Adrenal gland (tissue), 12 donors: Measurements from ENCODE around the gene PRRG3. TPM values are rescaled to one million over a fixed set of nuclear protein-coding genes. Genes with fewer than 3 reads are reported as not detected.

Experiments
- DNase-seq, 7 donors: peaks; one replicate each; pipeline ENCODE4 v3.0.0-alpha.2; 2019 to 2020
- H3K27ac ChIP-seq, 5 donors: fragments of 200-600 bp; sonication (generic) in 4 of 5; 1 replicate in 3 of 5; 2 replicates in 2 of 5; pipeline versions ENCODE4 v1.5.1 to v1.8.0; 2016 to 2020; ENCODE audit warnings: mild to moderate bottlenecking in 1 of 5
- H3K27me3 ChIP-seq: fragments of 200-600 bp; 2 replicates; pipeline ENCODE4 v1.8.0; 2021
- H3K36me3 ChIP-seq, 2 donors: fragments of 200-600 bp; replicated peaks in 1 of 2; 1 replicate in 1 of 2; 2 replicates in 1 of 2; pipeline versions ENCODE4 v1.5.1 to v1.8.0; 2018 to 2022
- H3K4me1 ChIP-seq, 2 donors: fragments of 200-600 bp; replicated peaks in 1 of 2; 1 replicate in 1 of 2; 2 replicates in 1 of 2; pipeline versions ENCODE4 v1.5.1 to v1.8.0; 2018 to 2021
- H3K4me3 ChIP-seq, 4 donors: fragments of 200-600 bp; sonication (generic) in 3 of 4; one replicate each; pipeline ENCODE4 v1.5.1; 2016 to 2018
- H3K9me3 ChIP-seq, 3 donors: fragments of 200-600 bp; sonication (generic) in 1 of 3; replicated peaks in 1 of 3; 1 replicate in 2 of 3; 2 replicates in 1 of 3; pipeline versions ENCODE4 v1.5.1 to v1.8.0; 2016 to 2021
- POLR2A ChIP-seq, 2 donors: fragments of 450-650 bp; IDR thresholded peaks; one replicate each; pipeline ENCODE4 v1.6.1; 2017; ENCODE audit warnings: antibody characterized with exemption in 2 of 2, mild to moderate bottlenecking in 2 of 2, moderate library complexity in 1 of 2
- WGBS, 4 donors: extraction: QIAGEN DNeasy Blood & Tissue Kit in 2 of 4; methylation state at CpG; one replicate each; pipeline versions ENCODE4 v1.1.5 to v1.1.7; 2013 to 2017; 5-methylcytosine and 5-hydroxymethylcytosine counted together
- intact Hi-C, 2 donors: fragments of 100-400 bp; cut with DNase I; formaldehyde crosslinking; loops; one replicate each; pipeline versions ENCODE4 v1.14.1 to v1.15.0; 2022 to 2023
- polyA plus RNA-seq, 3 donors: library from polyadenylated mRNA; stranded (reverse); fragments of 200-250 nt in 2 of 3; fragments of 350-450 nt in 1 of 3; fragmentation: Illumina TruSeq in 1 of 3; extraction: RNeasy Lipid Tissue Mini Kit (QIAGEN cat#74804) in 1 of 3; gene quantifications; one replicate each; pipeline ENCODE4 v1.2.3, GENCODE V29; 2013 to 2014
- total RNA-seq, 9 donors: library from RNA; depleted of rRNA in 4 of 9; stranded (reverse); fragments of >200 nt in 4 of 9; fragments of 120-200 nt in 1 of 9; fragmentation: NEBNext Ultra II Directional in 1 of 9; extraction: Animal tissue kit (Norgen Biotek cat#: 25700) in 1 of 9; gene quantifications; one replicate each; pipeline versions ENCODE4 v1.1.0 to v1.2.4, GENCODE V29; 2013 to 2023
- TF ChIP-seq, protein P1 (sequence below), 6 experiments: fragments of 450-650 bp in 4 of 6; fragments of 200-600 bp in 2 of 6; sonication (generic) in 1 of 6; IDR thresholded peaks; 1 replicate in 5 of 6; 2 replicates in 1 of 6; pipeline versions ENCODE4 v1.5.1 to v1.8.0; 2016 to 2021; ENCODE audit warnings: antibody characterized with exemption in 6 of 6, mild to moderate bottlenecking in 2 of 6, moderate library complexity in 1 of 6
- donor health status: healthy with polysubstance abuse.
- donor health status: Bipolar disorder and iron deficiency.
- donor health status: DM: yes; HTN: yes; CAD: no.
- donor health status: DM: no; HTN: no; CAD: no.
- donor health status: DM: no; HTN: no; CAD: no.
- donor health status: DM: yes; HTN: yes; CAD: no.

The PRRG3 gene
- total and polyA plus RNA-seq, 12 donors = under 0.01 to 8.7 (median 0.26) TPM; not detected in 1

DNA sequence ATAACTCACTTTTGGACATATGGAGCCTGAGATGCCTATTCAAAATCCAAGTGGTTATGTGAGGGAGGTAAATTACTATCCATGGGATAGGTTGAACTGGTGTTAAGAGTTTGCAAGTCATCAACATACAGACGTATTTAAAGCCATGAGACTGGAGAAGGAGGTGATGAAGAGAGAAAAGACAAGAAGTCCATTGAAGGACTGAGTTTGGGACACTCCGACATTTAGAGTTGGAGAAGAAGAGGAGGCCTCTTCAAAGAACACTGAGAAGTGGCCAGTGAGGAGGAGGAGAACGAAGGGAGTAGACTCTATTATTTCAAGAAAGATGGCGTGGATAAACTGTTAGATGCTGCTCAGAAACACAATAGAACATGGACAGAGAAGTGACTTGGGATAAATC lies 39.2 kb downstream of the PRRG3 start, which contains the start of gene CNGA2:
Gene CNGA2 (plus strand): TSS at position 301 of the 400 bp plus-strand sequence. CDS start 3,738 bp downstream, outside the sequence.
- TF ChIP-seq POLR2A (IDR thresholded peaks at IDR 0.05) = no peak
- TF ChIP-seq, protein P1, sequence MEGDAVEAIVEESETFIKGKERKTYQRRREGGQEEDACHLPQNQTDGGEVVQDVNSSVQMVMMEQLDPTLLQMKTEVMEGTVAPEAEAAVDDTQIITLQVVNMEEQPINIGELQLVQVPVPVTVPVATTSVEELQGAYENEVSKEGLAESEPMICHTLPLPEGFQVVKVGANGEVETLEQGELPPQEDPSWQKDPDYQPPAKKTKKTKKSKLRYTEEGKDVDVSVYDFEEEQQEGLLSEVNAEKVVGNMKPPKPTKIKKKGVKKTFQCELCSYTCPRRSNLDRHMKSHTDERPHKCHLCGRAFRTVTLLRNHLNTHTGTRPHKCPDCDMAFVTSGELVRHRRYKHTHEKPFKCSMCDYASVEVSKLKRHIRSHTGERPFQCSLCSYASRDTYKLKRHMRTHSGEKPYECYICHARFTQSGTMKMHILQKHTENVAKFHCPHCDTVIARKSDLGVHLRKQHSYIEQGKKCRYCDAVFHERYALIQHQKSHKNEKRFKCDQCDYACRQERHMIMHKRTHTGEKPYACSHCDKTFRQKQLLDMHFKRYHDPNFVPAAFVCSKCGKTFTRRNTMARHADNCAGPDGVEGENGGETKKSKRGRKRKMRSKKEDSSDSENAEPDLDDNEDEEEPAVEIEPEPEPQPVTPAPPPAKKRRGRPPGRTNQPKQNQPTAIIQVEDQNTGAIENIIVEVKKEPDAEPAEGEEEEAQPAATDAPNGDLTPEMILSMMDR (IDR thresholded peaks at IDR 0.05) = no peak
- H3K36me3 ChIP-seq = no peaks in the 10 kb centered on the region
- no peak within 1 kb of the TSS for H3K4me3 ChIP-seq
- H3K27ac ChIP-seq = no peak within 1 kb of the TSS
- no peaks in the 10 kb centered on the region for H3K27me3 ChIP-seq
- no peaks in the 10 kb centered on the region for H3K9me3 ChIP-seq
- WGBS, 4 donors = 63 to 68% (median 67%) methylated on average over 4 of the region's 4 CpGs
- DNase-seq = no peak
- intact Hi-C loops = no loop called here
- H3K4me1 ChIP-seq = no peaks in the 10 kb centered on the region

- DNase-seq = no peak
Observed at GRCh38 chrX:151735219-151735618, 40.0 kb downstream of the PRRG3 start.

DNA sequence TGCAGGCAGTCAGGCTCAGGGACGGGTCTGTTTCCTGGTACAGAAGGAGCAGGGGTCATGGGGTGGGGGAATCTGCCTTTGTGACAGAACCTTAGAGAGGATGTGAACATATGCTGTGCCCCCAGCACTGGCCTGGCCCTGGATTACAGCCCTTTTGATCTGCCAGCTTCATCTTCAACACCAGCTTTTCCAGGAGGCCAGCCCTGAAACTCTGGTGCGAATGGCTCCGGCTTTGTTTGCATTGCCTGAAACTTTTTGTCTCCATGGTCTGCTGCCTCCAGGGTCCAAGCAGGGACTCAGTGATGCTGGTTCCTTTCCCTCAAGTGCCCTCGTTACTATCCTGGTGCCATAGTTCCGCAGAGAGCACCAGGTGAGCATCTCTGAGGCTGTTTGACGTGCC lies 41.4 kb downstream of the PRRG3 start:
- WGBS, 4 donors = 33 to 77% (median 72%) methylated on average over 1 to 6 of the region's 6 CpGs
- intact Hi-C loops = no loop called here
- Histone ChIP-seq H3K4me1 (no peaks in the 10 kb centered on the region), H3K27me3 (no peaks in the 10 kb centered on the region), H3K27ac (no peak overlapping the region), H3K4me3 (no peak overlapping the region), H3K36me3 (no peaks in the 10 kb centered on the region), H3K9me3 (no peaks in the 10 kb centered on the region)
- TF ChIP-seq, protein P1 (IDR thresholded peaks at IDR 0.05) = no peak
- no peak for TF ChIP-seq POLR2A (IDR thresholded peaks at IDR 0.05)
- DNase-seq = no peak

More at GRCh38 chrX:151735219-151735618, 40.0 kb downstream of the PRRG3 start:
- Histone ChIP-seq H3K27me3 (no peaks in the 10 kb centered on the region), H3K36me3 (no peaks in the 10 kb centered on the region), H3K27ac (no peak overlapping the region), H3K9me3 (no peaks in the 10 kb centered on the region), H3K4me1 (no peaks in the 10 kb centered on the region), H3K4me3 (no peak overlapping the region)
- TF ChIP-seq, protein P1 (IDR thresholded peaks at IDR 0.05) = no peak
- no peak for TF ChIP-seq POLR2A (IDR thresholded peaks at IDR 0.05)
- WGBS, 4 donors = 47 to 58% (median 54%) methylated on average over 2 of the region's 2 CpGs
- intact Hi-C loops = no loop called here

DNA sequence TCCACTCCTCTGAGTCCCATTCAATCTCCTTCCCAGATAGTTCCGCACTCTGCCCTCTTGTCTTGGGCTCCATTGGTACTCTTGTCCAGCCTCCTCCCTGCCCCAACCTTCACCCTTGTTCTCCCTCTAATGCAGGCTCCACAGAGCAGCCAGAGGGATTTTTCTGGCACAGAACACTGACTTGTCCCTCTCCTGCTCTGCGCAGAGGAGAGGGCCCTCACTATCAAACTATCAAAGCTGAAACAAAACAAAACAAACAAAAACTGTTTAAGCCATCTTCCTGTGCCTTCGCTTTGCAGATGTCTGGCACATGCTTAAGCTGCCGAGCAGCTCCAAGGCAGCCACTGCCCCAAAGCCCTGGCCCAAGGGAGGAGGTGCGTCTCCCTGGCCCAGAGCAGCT lies 42.2 kb downstream of the PRRG3 start:
- DNase-seq = no peak
- no peaks in the 10 kb centered on the region for H3K36me3 ChIP-seq
- intact Hi-C loops = no loop called here
- no peaks in the 10 kb centered on the region for H3K4me1 ChIP-seq
- TF ChIP-seq, protein P1 (IDR thresholded peaks at IDR 0.05) = no peak
- TF ChIP-seq POLR2A (IDR thresholded peaks at IDR 0.05) = no peak
- WGBS, 4 donors = 64 to 82% (median 73%) methylated on average over 3 to 5 of the region's 5 CpGs
- H3K9me3 ChIP-seq = no peaks in the 10 kb centered on the region
- H3K27me3 ChIP-seq = no peaks in the 10 kb centered on the region
- H3K27ac ChIP-seq = no peak overlapping the region
- H3K4me3 ChIP-seq = no peak overlapping the region
